Sigmoid colon (tissue), 4 donors: ENCODE data around the gene CDHR2.

Experiments
- EP300 ChIP-seq, 4 donors: sonication (generic); formaldehyde crosslinking; IDR thresholded peaks; one replicate each; pipeline ENCODE4 v1.6.1; 2017; ENCODE audit warnings: antibody characterized with exemption in 4 of 4
- POLR2AphosphoS5 ChIP-seq, 4 donors: sonication (generic); formaldehyde crosslinking; IDR thresholded peaks; one replicate each; pipeline ENCODE4 v1.6.1; 2017; ENCODE audit warnings: antibody characterized with exemption in 4 of 4
- TF ChIP-seq, protein P1 (sequence below), 4 experiments: fragments of 450-650 bp in 3 of 4; fragments of 200-600 bp in 1 of 4; IDR thresholded peaks; one replicate each; pipeline ENCODE4 v1.5.1; 2016 to 2019; ENCODE audit warnings: antibody characterized with exemption in 4 of 4, mild to moderate bottlenecking in 3 of 4, moderate library complexity in 2 of 4

DNA sequence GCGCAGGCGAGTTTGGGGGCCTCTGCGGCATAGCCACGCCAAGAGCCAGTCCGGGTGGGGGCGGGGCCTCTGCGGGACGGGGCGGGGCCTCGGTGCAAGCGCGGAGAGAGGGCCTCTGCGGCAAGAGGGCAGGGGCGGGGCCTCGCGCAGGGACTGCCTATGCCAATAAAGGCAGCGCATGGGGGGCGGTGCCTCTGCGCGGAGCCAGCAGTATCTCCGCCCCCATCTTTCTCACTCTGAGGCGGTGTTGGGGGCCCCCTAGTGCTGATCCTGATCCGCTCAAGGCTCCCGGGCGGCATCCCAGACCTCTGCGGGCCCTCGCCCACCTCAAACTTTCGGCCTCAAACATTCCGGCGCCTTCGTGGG is 70.0 kb downstream of the CDHR2 start:
- TF ChIP-seq, protein P1, sequence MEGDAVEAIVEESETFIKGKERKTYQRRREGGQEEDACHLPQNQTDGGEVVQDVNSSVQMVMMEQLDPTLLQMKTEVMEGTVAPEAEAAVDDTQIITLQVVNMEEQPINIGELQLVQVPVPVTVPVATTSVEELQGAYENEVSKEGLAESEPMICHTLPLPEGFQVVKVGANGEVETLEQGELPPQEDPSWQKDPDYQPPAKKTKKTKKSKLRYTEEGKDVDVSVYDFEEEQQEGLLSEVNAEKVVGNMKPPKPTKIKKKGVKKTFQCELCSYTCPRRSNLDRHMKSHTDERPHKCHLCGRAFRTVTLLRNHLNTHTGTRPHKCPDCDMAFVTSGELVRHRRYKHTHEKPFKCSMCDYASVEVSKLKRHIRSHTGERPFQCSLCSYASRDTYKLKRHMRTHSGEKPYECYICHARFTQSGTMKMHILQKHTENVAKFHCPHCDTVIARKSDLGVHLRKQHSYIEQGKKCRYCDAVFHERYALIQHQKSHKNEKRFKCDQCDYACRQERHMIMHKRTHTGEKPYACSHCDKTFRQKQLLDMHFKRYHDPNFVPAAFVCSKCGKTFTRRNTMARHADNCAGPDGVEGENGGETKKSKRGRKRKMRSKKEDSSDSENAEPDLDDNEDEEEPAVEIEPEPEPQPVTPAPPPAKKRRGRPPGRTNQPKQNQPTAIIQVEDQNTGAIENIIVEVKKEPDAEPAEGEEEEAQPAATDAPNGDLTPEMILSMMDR (IDR thresholded peaks at IDR 0.05): no peak
- TF ChIP-seq EP300 (IDR thresholded peaks at IDR 0.05): no peak
- no peak for TF ChIP-seq POLR2AphosphoS5 (IDR thresholded peaks at IDR 0.05)
